Activated CD4-positive, alpha-beta memory T cell treated with anti-CD3 and anti-CD28 coated beads, Interleukin-2, amount 10 ng/mL, durations not matched to agents 7 days and 5 days (primary cell): ENCODE results near the gene YEATS2. TPM values are rescaled to one million over a fixed set of nuclear protein-coding genes. Genes with fewer than 3 reads are reported as not detected.
"Not testable (repeated sequence)": the region's sequence is repeated elsewhere in the genome, so short reads cannot be mapped to it uniquely, and the experiment has no call there.

Experiments used
- CTCF ChIA-PET: fragments of 350-600 bp; sonication (Branson Sonifier 250); formaldehyde crosslinking; loops from one replicate; lab custom pipeline; 2021; ENCODE audit warnings: antibody characterized with exemption, inconsistent platforms; lab: Charles Lee
- POLR2A ChIA-PET: fragments of 350-600 bp; sonication (Branson Sonifier 250); formaldehyde crosslinking; loops from one replicate; lab custom pipeline; 2021; ENCODE audit warnings: antibody characterized with exemption; lab: Charles Lee
- DNase-seq: peaks from one replicate; pipeline ENCODE4 v3.0.0-alpha.2; 2020
- H3K27ac Mint-ChIP-seq: one replicate; pipeline ENCODE4 v1.8.0; 2021; ENCODE audit warnings: mild to moderate bottlenecking, mixed read lengths
- H3K27me3 Mint-ChIP-seq: one replicate; pipeline ENCODE4 v1.8.0; 2021; ENCODE audit warnings: mixed read lengths
- H3K36me3 Mint-ChIP-seq: one replicate; pipeline ENCODE4 v1.8.0; 2021; ENCODE audit warnings: low read depth, mixed read lengths
- H3K4me1 Mint-ChIP-seq: one replicate; pipeline ENCODE4 v1.8.0; 2021; ENCODE audit warnings: mixed read lengths
- H3K4me3 Mint-ChIP-seq: one replicate; pipeline ENCODE4 v1.8.0; 2021; ENCODE audit warnings: mild to moderate bottlenecking, mixed read lengths
- H3K9me3 Mint-ChIP-seq: one replicate; pipeline ENCODE4 v1.8.0; 2021; ENCODE audit warnings: mixed read lengths
- total RNA-seq, 2 experiments: library from RNA; stranded (reverse); gene quantifications; one replicate each; pipeline ENCODE4 v1.2.3, GENCODE V29; 2021

YEATS2 gene
- total RNA-seq, 2 experiments from 2014 or later: 51.7 to 56.5 TPM

- H3K36me3 Mint-ChIP-seq: peaks cover 74% of the 10 kb centered on the region
- no peaks in the 10 kb centered on the region for H3K27me3 Mint-ChIP-seq
- H3K4me3 Mint-ChIP-seq: no peak overlapping the region
- H3K4me1 Mint-ChIP-seq: no peaks in the 10 kb centered on the region
- H3K9me3 Mint-ChIP-seq: no peaks in the 10 kb centered on the region
- no peak overlapping the region for H3K27ac Mint-ChIP-seq
- ChIA-PET CTCF (no interaction called here), POLR2A (no interaction called here)
- no peak for DNase-seq
These were observed 30.6 kb downstream of the YEATS2 start for GRCh38 chr3:183728204-183728603.

GRCh38 chr3:183730361-183730760 is 32.8 kb downstream of the YEATS2 start:
- H3K36me3 Mint-ChIP-seq: peaks cover 81% of the 10 kb centered on the region
- DNase-seq: no peak
- no peaks in the 10 kb centered on the region for H3K4me1 Mint-ChIP-seq
- CTCF ChIA-PET: interaction anchor here (0.9 kb wide), 1 partner anchor 260 kb away, joined by 4 read pairs; no protein-coding TSS in a partner anchor
- H3K27me3 Mint-ChIP-seq: no peaks in the 10 kb centered on the region
- H3K9me3 Mint-ChIP-seq: no peaks in the 10 kb centered on the region
- POLR2A ChIA-PET: no interaction called here
- no peak overlapping the region for H3K4me3 Mint-ChIP-seq
- H3K27ac Mint-ChIP-seq: no peak overlapping the region

GRCh38 chr3:183731611-183732010 is 34.0 kb downstream of the YEATS2 start:
- CTCF ChIA-PET: no interaction called here
- Mint-ChIP-seq H3K27me3 (no peaks in the 10 kb centered on the region), H3K4me3 (no peak overlapping the region), H3K27ac (no peak overlapping the region), H3K9me3 (no peaks in the 10 kb centered on the region), H3K36me3 (peaks cover 80% of the 10 kb centered on the region), H3K4me1 (no peaks in the 10 kb centered on the region)
- POLR2A ChIA-PET: no interaction called here
- DNase-seq: no peak

- Mint-ChIP-seq H3K4me1 (no peaks in the 10 kb centered on the region), H3K27me3 (no peaks in the 10 kb centered on the region), H3K27ac (no peak overlapping the region), H3K9me3 (peaks cover 2% of the 10 kb centered on the region), H3K4me3 (no peak overlapping the region), H3K36me3 (peaks cover 79% of the 10 kb centered on the region)
- ChIA-PET CTCF (no interaction called here), POLR2A (no interaction called here)
- no peak for DNase-seq
These were observed 36.0 kb downstream of the YEATS2 start for GRCh38 chr3:183733553-183733952.

GRCh38 chr3:183734750-183735494 is 37.3 kb downstream of the YEATS2 start:
- H3K27ac Mint-ChIP-seq: no peak overlapping the region
- POLR2A ChIA-PET: no interaction called here

GRCh38 chr3:183737116-183737515 is 39.5 kb downstream of the YEATS2 start:
- peaks cover 59% of the 10 kb centered on the region for H3K36me3 Mint-ChIP-seq
- POLR2A ChIA-PET: no interaction called here
- DNase-seq: no peak
- H3K9me3 Mint-ChIP-seq: peaks cover 2% of the 10 kb centered on the region
- H3K27ac Mint-ChIP-seq: no peak overlapping the region
- CTCF ChIA-PET: no interaction called here
- H3K4me1 Mint-ChIP-seq: no peaks in the 10 kb centered on the region
- H3K27me3 Mint-ChIP-seq: no peaks in the 10 kb centered on the region
- H3K4me3 Mint-ChIP-seq: no peak overlapping the region

More at GRCh38 chr3:183734750-183735494, 37.3 kb downstream of the YEATS2 start:
- H3K27me3 Mint-ChIP-seq: no peaks in the 10 kb centered on the region
- CTCF ChIA-PET: no interaction called here
- H3K36me3 Mint-ChIP-seq: peaks cover 69% of the 10 kb centered on the region
- H3K4me1 Mint-ChIP-seq: no peaks in the 10 kb centered on the region
- H3K9me3 Mint-ChIP-seq: peaks cover 2% of the 10 kb centered on the region
- DNase-seq: no peak
- H3K4me3 Mint-ChIP-seq: no peak overlapping the region

GRCh38 chr3:183740154-183740553 is 42.6 kb downstream of the YEATS2 start:
- CTCF ChIA-PET, H3K4me3 Mint-ChIP-seq, H3K27me3 Mint-ChIP-seq, DNase-seq, H3K9me3 Mint-ChIP-seq, H3K27ac Mint-ChIP-seq, H3K4me1 Mint-ChIP-seq, POLR2A ChIA-PET: not testable (repeated sequence)
- peaks cover 56% of the 10 kb centered on the region for H3K36me3 Mint-ChIP-seq

GRCh38 chr3:183743231-183743630 is 45.6 kb downstream of the YEATS2 start:
- ChIA-PET CTCF (no interaction called here), POLR2A (no interaction called here)
- peaks cover 48% of the 10 kb centered on the region for H3K36me3 Mint-ChIP-seq

GRCh38 chr3:183745300-183746098 is 47.9 kb downstream of the YEATS2 start:
- DNase-seq: no peak
- no peaks in the 10 kb centered on the region for H3K27me3 Mint-ChIP-seq
- H3K4me3 Mint-ChIP-seq: no peak overlapping the region
- ChIA-PET POLR2A (no interaction called here), CTCF (no interaction called here)
- H3K36me3 Mint-ChIP-seq: peaks cover 55% of the 10 kb centered on the region
- no peaks in the 10 kb centered on the region for H3K9me3 Mint-ChIP-seq
- H3K4me1 Mint-ChIP-seq: no peaks in the 10 kb centered on the region
- H3K27ac Mint-ChIP-seq: peak overlapping the region; percentile 64

More at GRCh38 chr3:183743231-183743630, 45.6 kb downstream of the YEATS2 start:
- H3K27ac Mint-ChIP-seq: no peak overlapping the region
- no peaks in the 10 kb centered on the region for H3K4me1 Mint-ChIP-seq
- no peaks in the 10 kb centered on the region for H3K27me3 Mint-ChIP-seq
- no peaks in the 10 kb centered on the region for H3K9me3 Mint-ChIP-seq
- H3K4me3 Mint-ChIP-seq: no peak overlapping the region
- no peak for DNase-seq

- ChIA-PET POLR2A (interaction anchor here (0.6 kb wide), 1 partner anchor 24 kb away, joined by 3 read pairs; no protein-coding TSS in a partner anchor), CTCF (interaction anchor here (0.5 to 0.6 kb wide), 3 partner anchors 10 to 46 kb away, joined by 3 to 6 read pairs (median 4); no protein-coding TSS in a partner anchor)
- peaks cover 62% of the 10 kb centered on the region for H3K36me3 Mint-ChIP-seq
- no peak overlapping the region for H3K4me3 Mint-ChIP-seq
- DNase-seq: no peak
- no peaks in the 10 kb centered on the region for H3K27me3 Mint-ChIP-seq
- no peaks in the 10 kb centered on the region for H3K9me3 Mint-ChIP-seq
- H3K27ac Mint-ChIP-seq: no peak overlapping the region
- H3K4me1 Mint-ChIP-seq: no peaks in the 10 kb centered on the region
These were observed 56.5 kb downstream of the YEATS2 start for GRCh38 chr3:183754052-183754451.

- Mint-ChIP-seq H3K36me3 (peaks cover 54% of the 10 kb centered on the region), H3K4me1 (peaks cover 20% of the 10 kb centered on the region)
These were observed 64.7 kb downstream of the YEATS2 start for GRCh38 chr3:183762304-183762703.

GRCh38 chr3:183764847-183765731 is 67.5 kb downstream of the YEATS2 start:
- peaks cover 46% of the 10 kb centered on the region for H3K36me3 Mint-ChIP-seq
- no peak overlapping the region for H3K4me3 Mint-ChIP-seq
- H3K27me3 Mint-ChIP-seq: no peaks in the 10 kb centered on the region
- H3K9me3 Mint-ChIP-seq: no peaks in the 10 kb centered on the region
- ChIA-PET CTCF (interaction anchor here (0.7 to 2.3 kb wide), 5 partner anchors 11 to 297 kb away, joined by 3 to 43 read pairs (median 4); partner anchors contain the start of gene PARL), POLR2A (interaction anchor here (1.2 kb wide), 1 partner anchor 68 kb away, joined by 3 read pairs; the partner anchor contains the start of gene YEATS2)
- H3K27ac Mint-ChIP-seq: peak overlapping the region; percentile 18
- H3K4me1 Mint-ChIP-seq: peaks cover 20% of the 10 kb centered on the region
- DNase-seq: no peak

More at GRCh38 chr3:183762304-183762703, 64.7 kb downstream of the YEATS2 start:
- DNase-seq: no peak
- ChIA-PET POLR2A (no interaction called here), CTCF (no interaction called here)
- Mint-ChIP-seq H3K9me3 (no peaks in the 10 kb centered on the region), H3K27me3 (no peaks in the 10 kb centered on the region), H3K4me3 (no peak overlapping the region), H3K27ac (no peak overlapping the region)
